Activated CD4-positive, alpha-beta T cell treated with anti-CD3 and anti-CD28 coated beads, Interleukin-10, Interleukin-2, amounts not matched to agents 100 ng/mL and 50 ng/mL, durations not matched to agents 16 hours and 8 hours (primary cell): Measurements from ENCODE around the gene PRDM16.

ENCODE experiments used
- DNase-seq: peaks from one replicate; pipeline ENCODE4 v3.0.0-alpha.2; 2020

PRDM16 gene

GRCh38 chr1:3405974-3406867 is 337.2 kb downstream of the PRDM16 start:
- DNase-seq = no peak

- no peak for DNase-seq
Observed at GRCh38 chr1:3407021-3407420, 338.0 kb downstream of the PRDM16 start.

GRCh38 chr1:3408751-3409266 is 339.8 kb downstream of the PRDM16 start:
- DNase-seq = no peak

- no peak for DNase-seq
Observed at GRCh38 chr1:3409366-3410141, 340.6 kb downstream of the PRDM16 start.

- no peak for DNase-seq
Observed at GRCh38 chr1:3410142-3410925, 341.3 kb downstream of the PRDM16 start.

- no peak for DNase-seq
Observed at GRCh38 chr1:3411806-3412205, 342.8 kb downstream of the PRDM16 start.

GRCh38 chr1:3412376-3412775 is 343.4 kb downstream of the PRDM16 start:
- no peak for DNase-seq

- no peak for DNase-seq
Observed at GRCh38 chr1:3413975-3414710, 345.1 kb downstream of the PRDM16 start.

GRCh38 chr1:3415260-3416090 is 346.5 kb downstream of the PRDM16 start:
- DNase-seq = no peak

GRCh38 chr1:3417082-3417739 is 348.2 kb downstream of the PRDM16 start:
- no peak for DNase-seq

- DNase-seq = no peak
Observed at GRCh38 chr1:3417934-3418333, 348.9 kb downstream of the PRDM16 start.

GRCh38 chr1:3418600-3418999 is 349.6 kb downstream of the PRDM16 start:
- no peak for DNase-seq

- DNase-seq = no peak
Observed at GRCh38 chr1:3419415-3420204, 350.6 kb downstream of the PRDM16 start.

- no peak for DNase-seq
Observed at GRCh38 chr1:3420218-3420951, 351.4 kb downstream of the PRDM16 start.

GRCh38 chr1:3422638-3423037 is 353.6 kb downstream of the PRDM16 start:
- DNase-seq = no peak

GRCh38 chr1:3423245-3423829 is 354.3 kb downstream of the PRDM16 start:
- DNase-seq = no peak

- no peak for DNase-seq
Observed at GRCh38 chr1:3423896-3424611, 355.1 kb downstream of the PRDM16 start.
